ENCODE measurements around the gene RPS27.

- TF ChIP-seq CTCF (conservative IDR thresholded peaks at IDR 0.05; ENCODE audit: low read length) (no peak), EZH2phosphoT487 (IDR thresholded peaks at IDR 0.05; ENCODE audit: borderline replicate concordance) (no peak)
These were observed 28.2 kb upstream of the RPS27 start for GRCh38 chr1:153962088-153963029.

All from Loucy (cell line).